GM23338 (cell line): Measurements from ENCODE around the gene CCRL2. TPM values are rescaled to one million over a fixed set of nuclear protein-coding genes. Genes with fewer than 3 reads are reported as not detected.
"Not testable (repeated sequence)": the region's sequence is repeated elsewhere in the genome, so short reads cannot be mapped to it uniquely, and the experiment has no call there.

Experiments used
- ATAC-seq: fragments of 200-7000 bp; cut with Tn5 transposase; 3 replicates; pipeline ENCODE4 v1.9.1; 2020
- DNase-seq: peaks from one replicate; pipeline ENCODE4 v3.0.0-alpha.2; 2015; ENCODE audit warnings: low spot score
- H2AFZ ChIP-seq: fragments of 200-600 bp; sonication (generic); 2 replicates; pipeline ENCODE4 v1.8.0; 2016; ENCODE audit warnings: antibody characterized with exemption, mild to moderate bottlenecking, moderate library complexity
- H3F3A ChIP-seq: fragments of 200-600 bp; sonication (generic); replicated peaks from 2 replicates; pipeline ENCODE4 v1.8.0; 2017; ENCODE audit warnings: antibody characterized with exemption, mixed run types, low read depth
- H3K27ac ChIP-seq: fragments of 200-600 bp; sonication (generic); 2 replicates; pipeline ENCODE4 v1.6.1; 2016; ENCODE audit warnings: low read depth
- H3K27me3 ChIP-seq: fragments of 200-600 bp; sonication (generic); 2 replicates; pipeline ENCODE4 v1.8.0; 2016; ENCODE audit warnings: mild to moderate bottlenecking, mixed run types, moderate library complexity; ENCODE audit not compliant: insufficient read depth
- H3K36me3 ChIP-seq: fragments of 200-600 bp; sonication (generic); 2 replicates; pipeline ENCODE4 v1.8.0; 2016; ENCODE audit warnings: mild to moderate bottlenecking; ENCODE audit not compliant: insufficient read depth
- H3K4me1 ChIP-seq: fragments of 200-600 bp; sonication (generic); 2 replicates; pipeline ENCODE4 v1.8.0; 2016; ENCODE audit warnings: mild to moderate bottlenecking, moderate library complexity; ENCODE audit not compliant: insufficient read depth
- H3K4me2 ChIP-seq: fragments of 200-600 bp; sonication (generic); 2 replicates; pipeline ENCODE4 v1.7.1; 2017; ENCODE audit warnings: mixed run types
- H3K4me3 ChIP-seq: fragments of 200-600 bp; sonication (generic); 2 replicates; pipeline ENCODE4 v1.6.1; 2016; ENCODE audit warnings: mixed run types
- H3K79me2 ChIP-seq: fragments of 200-600 bp; sonication (generic); replicated peaks from 2 replicates; pipeline ENCODE4 v1.8.0; 2017; ENCODE audit warnings: mild to moderate bottlenecking; ENCODE audit not compliant: insufficient read depth
- H3K9me2 ChIP-seq: fragments of 200-600 bp; sonication (generic); 2 replicates; pipeline ENCODE4 v1.8.0; 2017; ENCODE audit not compliant: insufficient read depth
- H4K20me1 ChIP-seq: fragments of 200-600 bp; sonication (generic); replicated peaks from 2 replicates; pipeline ENCODE4 v1.8.0; 2017; ENCODE audit warnings: mild to moderate bottlenecking; ENCODE audit not compliant: insufficient read depth
- H3K27ac Mint-ChIP-seq: 2 replicates; pipeline ENCODE4 v1.8.0; 2020; ENCODE audit warnings: inconsistent platforms, mild to moderate bottlenecking, moderate library complexity, mixed read lengths
- H3K27me3 Mint-ChIP-seq: 3 replicates; pipeline ENCODE4 v1.8.0; 2022; ENCODE audit warnings: low read depth, mild to moderate bottlenecking, moderate library complexity, mixed read lengths, inconsistent platforms; ENCODE audit not compliant: insufficient read depth, poor library complexity
- H3K36me3 Mint-ChIP-seq: 3 replicates; pipeline ENCODE4 v1.8.0; 2021; ENCODE audit warnings: low read depth, mild to moderate bottlenecking, inconsistent platforms, moderate library complexity, mixed read lengths
- H3K4me1 Mint-ChIP-seq: 3 replicates; pipeline ENCODE4 v1.8.0; 2020; ENCODE audit warnings: mild to moderate bottlenecking, inconsistent platforms, mixed read lengths
- H3K4me3 Mint-ChIP-seq: 3 replicates; pipeline ENCODE4 v1.8.0; 2021; ENCODE audit warnings: moderate library complexity, mild to moderate bottlenecking, inconsistent platforms, mixed read lengths
- H3K9me3 Mint-ChIP-seq: 3 replicates; pipeline ENCODE4 v1.8.0; 2020; ENCODE audit warnings: moderate library complexity, mild to moderate bottlenecking, inconsistent platforms, mixed read lengths
- CREB1 ChIP-seq: fragments of 250-450 bp; sonication (Bioruptor Pico); IDR thresholded peaks from 2 replicates; pipeline ENCODE4 v1.5.0; 2020; ENCODE audit warnings: low read depth, mild to moderate bottlenecking, moderate library complexity
- ETS1 ChIP-seq: IDR thresholded peaks from 2 replicates; pipeline ENCODE4 v1.6.1; 2016; ENCODE audit warnings: antibody characterized with exemption
- EZH2 ChIP-seq: fragments of 200-600 bp; sonication (generic); IDR thresholded peaks from one replicate; pipeline ENCODE4 v1.8.0; 2017; ENCODE audit warnings: antibody characterized with exemption, mild to moderate bottlenecking, low read depth; ENCODE audit not compliant: unreplicated experiment
- EZH2phosphoT487 ChIP-seq: fragments of 200-600 bp; sonication (generic); IDR thresholded peaks from one replicate; pipeline ENCODE4 v1.8.1; 2018; ENCODE audit warnings: antibody characterized with exemption; ENCODE audit not compliant: unreplicated experiment
- NANOG ChIP-seq: IDR thresholded peaks from 2 replicates; pipeline ENCODE4 v1.6.1; 2016; ENCODE audit warnings: antibody characterized with exemption, borderline replicate concordance
- POLR2AphosphoS5 ChIP-seq: IDR thresholded peaks from 2 replicates; pipeline ENCODE4 v1.6.1; 2016; ENCODE audit warnings: antibody characterized with exemption, low read depth
- polyA plus RNA-seq: library from polyadenylated mRNA; unstranded; fragments of >200 nt; fragmentation: Nextera tagmentation; extraction: Ambion mirVana; gene quantifications from 2 replicates; pipeline ENCODE4 v1.2.1, GENCODE V29; 2016
- total RNA-seq: library from RNA; depleted of rRNA; stranded (reverse); fragments of >200 nt; shearing (Covaris generic); gene quantifications from 2 replicates; pipeline ENCODE4 v1.2.3, GENCODE V29; 2014
- TF ChIP-seq, protein P1 (sequence below): IDR thresholded peaks from one replicate; pipeline ENCODE4 v1.6.1; 2018; ENCODE audit warnings: antibody characterized with exemption; ENCODE audit not compliant: unreplicated experiment

CCRL2 gene
- total and polyA plus RNA-seq, 2 experiments from 2014 or later = not detected

DNA sequence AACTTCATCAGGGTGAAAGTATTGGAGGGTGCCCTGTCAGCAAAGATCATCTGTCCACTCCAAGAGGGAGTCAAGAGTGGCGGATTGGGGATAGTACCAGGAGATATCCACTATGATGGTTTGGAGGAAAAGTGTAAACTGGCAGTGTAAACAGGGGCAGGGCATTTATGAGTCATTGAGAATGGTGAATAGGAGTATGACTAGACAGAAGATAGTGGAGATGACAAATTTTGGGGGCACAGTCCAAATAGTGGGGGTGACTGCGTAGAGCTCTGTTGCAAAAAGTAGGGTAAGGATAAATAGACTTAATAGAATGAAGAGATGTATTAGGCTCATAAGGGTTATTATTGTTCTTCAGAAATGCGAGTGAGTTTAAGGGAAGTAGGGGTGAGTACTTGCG lies 18.2 kb upstream of the CCRL2 start:
- H3K27me3 Mint-ChIP-seq, H3K36me3 Mint-ChIP-seq, H4K20me1 ChIP-seq, H3K4me3 ChIP-seq, H3K36me3 ChIP-seq, H3K9me3 Mint-ChIP-seq, H3F3A ChIP-seq, H3K27ac ChIP-seq, H3K27ac Mint-ChIP-seq, H3K4me3 Mint-ChIP-seq, H3K4me2 ChIP-seq, H3K79me2 ChIP-seq, H3K27me3 ChIP-seq, ATAC-seq, H2AFZ ChIP-seq, DNase-seq: not testable (repeated sequence)
- Histone ChIP-seq H3K4me1 (peaks cover 15% of the 10 kb centered on the region; the same call in 1 of the 2 replicates), H3K9me2 (peaks cover 23% of the 10 kb centered on the region; the same call in 1 of the 2 replicates)
- peaks cover 24% of the 10 kb centered on the region for H3K4me1 Mint-ChIP-seq

DNA sequence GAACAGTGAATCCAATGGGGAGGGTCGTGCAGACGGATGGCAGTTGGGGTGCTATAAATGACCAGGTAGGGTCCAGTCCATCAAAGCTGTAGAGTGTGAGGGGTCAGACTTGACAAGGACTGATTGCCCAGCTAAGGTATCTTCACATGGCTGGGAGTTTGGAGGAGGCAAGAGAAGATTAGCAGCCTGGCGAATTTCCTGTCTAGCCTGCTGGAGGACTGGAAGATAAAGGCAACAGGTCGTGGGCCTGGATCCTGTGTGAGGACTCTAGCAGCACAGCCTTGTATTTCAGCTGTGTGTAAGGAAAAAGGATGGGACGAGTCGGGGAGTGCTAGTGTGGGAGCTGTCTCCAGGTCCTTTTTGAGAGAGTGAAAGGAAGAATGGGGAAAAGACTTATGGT lies 17.8 kb upstream of the CCRL2 start:
- Mint-ChIP-seq H3K36me3 (no peaks in the 10 kb centered on the region), H3K9me3 (no peaks in the 10 kb centered on the region), H3K27me3 (peaks cover 6% of the 10 kb centered on the region), H3K4me1 (peaks cover 23% of the 10 kb centered on the region), H3K27ac (no peak overlapping the region), H3K4me3 (no peak overlapping the region)
- Histone ChIP-seq H3K4me2 (no peak overlapping the region), H3K79me2 (no peaks in the 10 kb centered on the region), H3K27ac (no peak overlapping the region), H3K27me3 (no peaks in the 10 kb centered on the region), H4K20me1 (no peaks in the 10 kb centered on the region), H3K4me3 (no peak overlapping the region), H3K9me2 (peaks cover 28% of the 10 kb centered on the region; the same call in 1 of the 2 replicates), H3K36me3 (no peaks in the 10 kb centered on the region), H3K4me1 (peaks cover 12% of the 10 kb centered on the region; the same call in 1 of the 2 replicates), H3F3A (no peaks in the 10 kb centered on the region), H2AFZ (no peak overlapping the region)
- TF ChIP-seq CREB1 (CRISPR knock-in tag) = no peak
- TF ChIP-seq EZH2phosphoT487 = no peak
- TF ChIP-seq POLR2AphosphoS5 = no peak
- no peak for TF ChIP-seq NANOG
- TF ChIP-seq ETS1 = no peak
- TF ChIP-seq EZH2 = no peak
- TF ChIP-seq, protein P1, sequence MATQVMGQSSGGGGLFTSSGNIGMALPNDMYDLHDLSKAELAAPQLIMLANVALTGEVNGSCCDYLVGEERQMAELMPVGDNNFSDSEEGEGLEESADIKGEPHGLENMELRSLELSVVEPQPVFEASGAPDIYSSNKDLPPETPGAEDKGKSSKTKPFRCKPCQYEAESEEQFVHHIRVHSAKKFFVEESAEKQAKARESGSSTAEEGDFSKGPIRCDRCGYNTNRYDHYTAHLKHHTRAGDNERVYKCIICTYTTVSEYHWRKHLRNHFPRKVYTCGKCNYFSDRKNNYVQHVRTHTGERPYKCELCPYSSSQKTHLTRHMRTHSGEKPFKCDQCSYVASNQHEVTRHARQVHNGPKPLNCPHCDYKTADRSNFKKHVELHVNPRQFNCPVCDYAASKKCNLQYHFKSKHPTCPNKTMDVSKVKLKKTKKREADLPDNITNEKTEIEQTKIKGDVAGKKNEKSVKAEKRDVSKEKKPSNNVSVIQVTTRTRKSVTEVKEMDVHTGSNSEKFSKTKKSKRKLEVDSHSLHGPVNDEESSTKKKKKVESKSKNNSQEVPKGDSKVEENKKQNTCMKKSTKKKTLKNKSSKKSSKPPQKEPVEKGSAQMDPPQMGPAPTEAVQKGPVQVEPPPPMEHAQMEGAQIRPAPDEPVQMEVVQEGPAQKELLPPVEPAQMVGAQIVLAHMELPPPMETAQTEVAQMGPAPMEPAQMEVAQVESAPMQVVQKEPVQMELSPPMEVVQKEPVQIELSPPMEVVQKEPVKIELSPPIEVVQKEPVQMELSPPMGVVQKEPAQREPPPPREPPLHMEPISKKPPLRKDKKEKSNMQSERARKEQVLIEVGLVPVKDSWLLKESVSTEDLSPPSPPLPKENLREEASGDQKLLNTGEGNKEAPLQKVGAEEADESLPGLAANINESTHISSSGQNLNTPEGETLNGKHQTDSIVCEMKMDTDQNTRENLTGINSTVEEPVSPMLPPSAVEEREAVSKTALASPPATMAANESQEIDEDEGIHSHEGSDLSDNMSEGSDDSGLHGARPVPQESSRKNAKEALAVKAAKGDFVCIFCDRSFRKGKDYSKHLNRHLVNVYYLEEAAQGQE = no peak
- DNase-seq (no peak), ATAC-seq (no peak)

DNA sequence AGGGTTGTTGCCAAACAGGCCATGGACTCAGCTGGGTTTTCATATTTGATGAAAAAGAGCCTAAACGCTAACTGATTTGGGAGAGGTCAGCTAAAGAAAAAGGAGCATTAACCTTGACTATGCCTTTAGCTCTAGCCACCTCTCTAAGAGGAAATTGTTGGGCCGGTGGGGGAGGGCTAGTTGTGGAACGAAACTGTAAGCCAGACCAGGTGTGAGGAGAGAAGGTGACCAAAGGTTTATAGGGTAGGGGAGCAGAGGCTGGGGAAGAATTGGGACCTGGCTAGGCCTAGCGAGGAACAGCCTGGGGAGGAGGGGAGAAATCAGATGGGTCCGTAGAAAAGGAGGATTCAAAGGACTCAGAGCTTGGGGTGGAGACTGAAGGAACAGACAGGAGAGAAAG lies 15.5 kb upstream of the CCRL2 start:
- H3K9me2 ChIP-seq = peaks cover 31% of the 10 kb centered on the region; the same call in 1 of the 2 replicates
- H3K9me3 Mint-ChIP-seq, H3K36me3 Mint-ChIP-seq, DNase-seq, H2AFZ ChIP-seq, H3K4me3 ChIP-seq, H4K20me1 ChIP-seq, H3K4me2 ChIP-seq, H3K27me3 ChIP-seq, H3K36me3 ChIP-seq, H3K27ac ChIP-seq, H3K79me2 ChIP-seq, H3K4me3 Mint-ChIP-seq, ATAC-seq, H3F3A ChIP-seq, H3K27ac Mint-ChIP-seq, H3K27me3 Mint-ChIP-seq: not testable (repeated sequence)
- peaks cover 11% of the 10 kb centered on the region; the same call in 1 of the 2 replicates for H3K4me1 ChIP-seq
- peaks cover 19% of the 10 kb centered on the region for H3K4me1 Mint-ChIP-seq
